Mucosa of descending colon (tissue), 3 donors: Measurements from ENCODE around the gene SLC17A9. TPM values are rescaled to one million over a fixed set of nuclear protein-coding genes. Genes with fewer than 3 reads are reported as not detected.
A peak's percentile ranks its signal among the peaks of the same experiment; 100 is the strongest.

Experiments used
- ATAC-seq: fragments of 200-7000 bp; cut with Tn5 transposase; one replicate; pipeline ENCODE4 v1.9.1; 2020; ENCODE audit warnings: mild to moderate bottlenecking, moderate library complexity
- DNase-seq, 3 donors: peaks; one replicate each; pipeline ENCODE4 v3.0.0-alpha.2; 2020
- H3K36me3 ChIP-seq: fragments of 200-600 bp; one replicate; pipeline ENCODE4 v1.8.0; 2021; ENCODE audit warnings: low read depth, mild to moderate bottlenecking
- H3K4me1 ChIP-seq: fragments of 200-600 bp; one replicate; pipeline ENCODE4 v1.8.0; 2021; ENCODE audit warnings: low read depth, mild to moderate bottlenecking
- H3K4me3 ChIP-seq: fragments of 200-600 bp; one replicate; pipeline ENCODE4 v1.8.0; 2021; ENCODE audit warnings: mild to moderate bottlenecking
- H3K9me3 ChIP-seq: fragments of 200-600 bp; one replicate; pipeline ENCODE4 v1.8.0; 2021; ENCODE audit warnings: mild to moderate bottlenecking
- intact Hi-C, 2 donors: fragments of 100-400 bp; cut with DNase I in 1 of 2; cut with micrococcal nuclease in 1 of 2; formaldehyde crosslinking; loops; one replicate each; pipeline versions ENCODE4 v1.11.0 to v1.11.1; 2022; cut with DNase I, micrococcal nuclease
- total RNA-seq, 3 donors: library from RNA; stranded (reverse); fragmentation: NEBNext Ultra II Directional in 2 of 3; extraction: Animal tissue kit (Norgen Biotek cat#: 25700) in 2 of 3; gene quantifications; one replicate each; pipeline versions ENCODE4 v1.2.1 to v1.2.4, GENCODE V29; 2021 to 2023
- TF ChIP-seq, protein P1 (sequence below): fragments of 200-600 bp; IDR thresholded peaks from one replicate; pipeline ENCODE4 v1.8.0; 2022; ENCODE audit warnings: antibody characterized with exemption, mild to moderate bottlenecking
- donor health status: DM: no; HTN: no; CAD: no; lungs with moderate emphysema.
- donor health status: DM: no; HTN: no; CAD: no.
- donor health status: DM: no; HTN: yes; CAD: no.

SLC17A9 gene
- total RNA-seq, 3 donors from 2014 or later, result 4.8 to 22.2 (median 6.4) TPM

DNA sequence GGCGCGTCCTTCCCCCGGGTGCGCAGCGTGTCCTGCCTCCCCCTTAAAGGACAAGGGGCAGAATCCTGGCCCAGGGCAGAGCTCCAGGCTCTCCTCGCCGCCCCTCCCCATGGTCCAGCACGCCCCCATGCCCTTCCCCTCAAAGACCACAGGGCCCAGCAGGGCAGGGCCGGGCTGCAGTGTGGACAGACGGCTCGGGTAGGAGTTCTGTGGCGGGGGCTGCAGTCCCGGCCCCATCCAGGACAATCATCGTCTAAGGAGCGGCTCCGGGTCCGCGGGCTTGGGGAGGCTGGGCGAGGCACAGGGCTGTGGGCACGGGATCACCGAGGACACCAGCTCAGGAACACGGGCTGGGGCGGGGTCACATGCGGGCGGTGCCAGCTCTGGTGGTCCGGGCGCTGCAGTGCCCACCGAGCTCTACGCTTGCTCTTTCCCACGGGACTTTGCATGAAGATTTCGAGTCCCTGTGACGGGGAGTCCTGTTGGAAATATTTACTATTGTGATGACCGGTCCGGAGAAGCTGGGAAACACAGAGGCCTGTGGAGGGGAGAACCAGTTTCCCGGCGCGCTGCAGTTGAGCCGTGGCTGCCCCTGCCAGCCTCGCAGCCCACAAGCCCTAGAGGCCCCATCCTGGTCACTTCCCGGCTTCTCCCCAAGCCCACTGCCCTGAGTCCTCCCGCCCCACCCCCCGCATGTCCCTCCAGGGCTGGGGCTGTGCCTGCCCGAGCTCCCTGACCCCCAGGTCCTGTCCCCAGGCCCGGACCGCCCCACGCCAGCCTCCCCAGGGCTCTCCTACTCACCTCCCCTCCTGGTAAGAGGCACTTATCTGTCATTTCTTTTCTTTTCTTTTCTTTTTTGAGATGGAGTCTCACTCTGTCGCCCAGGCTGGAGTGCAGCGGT, 20.6 kb downstream of the SLC17A9 start:
- Histone ChIP-seq H3K36me3 (no peaks in the 10 kb centered on the region), H3K4me3 (no peak overlapping the region), H3K4me1 (peaks cover 6% of the 10 kb centered on the region), H3K9me3 (no peaks in the 10 kb centered on the region)
- intact Hi-C loops, result loop anchor here in 1 of 2 donors (2.0 kb wide), 1 partner anchor 36 kb away; no protein-coding TSS in a partner anchor
- ATAC-seq, result no peak
- TF ChIP-seq, protein P1, sequence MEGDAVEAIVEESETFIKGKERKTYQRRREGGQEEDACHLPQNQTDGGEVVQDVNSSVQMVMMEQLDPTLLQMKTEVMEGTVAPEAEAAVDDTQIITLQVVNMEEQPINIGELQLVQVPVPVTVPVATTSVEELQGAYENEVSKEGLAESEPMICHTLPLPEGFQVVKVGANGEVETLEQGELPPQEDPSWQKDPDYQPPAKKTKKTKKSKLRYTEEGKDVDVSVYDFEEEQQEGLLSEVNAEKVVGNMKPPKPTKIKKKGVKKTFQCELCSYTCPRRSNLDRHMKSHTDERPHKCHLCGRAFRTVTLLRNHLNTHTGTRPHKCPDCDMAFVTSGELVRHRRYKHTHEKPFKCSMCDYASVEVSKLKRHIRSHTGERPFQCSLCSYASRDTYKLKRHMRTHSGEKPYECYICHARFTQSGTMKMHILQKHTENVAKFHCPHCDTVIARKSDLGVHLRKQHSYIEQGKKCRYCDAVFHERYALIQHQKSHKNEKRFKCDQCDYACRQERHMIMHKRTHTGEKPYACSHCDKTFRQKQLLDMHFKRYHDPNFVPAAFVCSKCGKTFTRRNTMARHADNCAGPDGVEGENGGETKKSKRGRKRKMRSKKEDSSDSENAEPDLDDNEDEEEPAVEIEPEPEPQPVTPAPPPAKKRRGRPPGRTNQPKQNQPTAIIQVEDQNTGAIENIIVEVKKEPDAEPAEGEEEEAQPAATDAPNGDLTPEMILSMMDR, result no peak
- DNase-seq, result no peak

DNA sequence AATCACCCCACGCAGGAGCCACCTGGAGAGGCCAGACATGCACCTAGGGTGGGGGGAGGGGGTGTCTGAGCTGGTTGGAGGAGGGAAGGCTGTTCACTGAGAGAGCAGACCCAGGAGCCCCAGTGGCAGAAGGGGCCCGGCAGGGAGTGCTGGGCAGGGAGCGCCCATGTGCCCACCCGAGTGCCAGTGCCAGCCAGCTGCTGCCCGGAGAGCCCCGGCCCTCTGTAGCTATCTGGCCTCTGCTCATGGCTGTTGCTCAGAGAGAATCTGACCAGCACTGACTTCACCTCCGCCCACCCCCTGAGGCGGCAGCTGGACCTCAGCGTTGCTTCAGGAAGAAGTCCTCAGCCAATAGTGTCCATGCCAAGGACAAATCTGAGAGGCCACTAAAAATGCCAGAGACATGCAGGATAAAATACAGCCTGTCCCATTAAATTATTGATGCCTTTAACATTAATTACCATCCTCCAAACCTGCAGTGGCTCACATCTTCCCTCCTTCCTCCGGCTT, 22.8 kb downstream of the SLC17A9 start:
- TF ChIP-seq, protein P1, result no peak
- intact Hi-C loops, result no loop called here
- ATAC-seq, result no peak
- Histone ChIP-seq H3K4me1 (peaks cover 6% of the 10 kb centered on the region), H3K9me3 (no peaks in the 10 kb centered on the region), H3K4me3 (no peak overlapping the region), H3K36me3 (no peaks in the 10 kb centered on the region)
- no peak for DNase-seq

DNA sequence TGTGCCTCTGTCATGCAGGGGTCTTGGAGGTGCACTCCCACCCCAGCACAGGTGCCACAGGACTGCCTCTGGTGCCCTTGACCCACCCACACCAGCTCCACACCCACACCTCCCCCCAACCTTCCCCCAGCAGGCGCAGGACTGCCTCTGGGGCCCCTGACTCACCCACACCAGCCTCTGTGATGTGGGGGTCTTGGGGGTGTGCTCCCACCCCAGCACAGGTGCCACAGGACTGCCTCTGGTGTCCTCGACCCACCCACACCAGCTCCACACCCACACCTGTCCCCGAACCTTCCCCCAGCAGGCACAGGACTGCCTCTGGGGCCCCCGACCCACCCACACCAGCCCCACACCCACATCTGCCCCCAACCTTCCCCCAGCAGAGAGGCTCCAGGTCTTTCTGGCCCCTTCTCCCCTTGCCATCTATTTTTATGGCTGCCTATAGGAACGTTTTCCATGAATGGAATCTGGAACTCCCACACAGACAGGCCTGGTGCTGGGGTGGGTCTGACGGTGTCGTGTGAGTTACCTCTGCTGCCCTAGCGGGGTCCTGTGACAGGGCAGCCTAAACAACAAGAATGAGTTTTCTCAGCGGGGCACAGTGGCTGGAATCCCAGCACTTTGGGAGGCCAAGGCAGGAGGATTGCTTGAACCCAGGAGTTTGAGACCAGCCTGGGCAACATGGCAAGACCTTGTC, 23.5 kb downstream of the SLC17A9 start:
- H3K36me3 ChIP-seq, result no peaks in the 10 kb centered on the region
- no peak overlapping the region for H3K4me3 ChIP-seq
- ATAC-seq (no peak), DNase-seq (no peak)
- H3K9me3 ChIP-seq, result no peaks in the 10 kb centered on the region
- H3K4me1 ChIP-seq, result peaks cover 6% of the 10 kb centered on the region
- intact Hi-C loops, result no loop called here
- TF ChIP-seq, protein P1, result no peak

DNA sequence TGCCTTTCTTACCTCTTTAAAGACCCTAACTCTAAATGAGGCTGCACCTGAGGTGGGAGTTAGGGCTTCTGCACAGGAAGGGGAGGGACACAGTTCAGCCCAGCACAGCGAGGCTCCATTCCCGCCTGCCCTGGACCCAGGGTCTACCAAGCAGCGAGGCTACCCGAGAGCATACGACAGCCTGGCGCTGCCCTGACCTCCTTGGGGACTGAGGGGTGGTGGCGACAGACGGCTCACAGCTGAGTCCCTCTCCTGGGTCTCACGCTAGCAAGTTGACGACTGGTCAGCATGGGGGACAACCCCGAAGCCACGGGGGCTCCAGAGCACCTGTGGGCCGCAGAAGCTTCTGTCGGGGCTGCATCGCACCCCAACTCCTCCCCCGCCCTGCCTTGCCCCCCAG, 24.4 kb downstream of the SLC17A9 start:
- Histone ChIP-seq H3K9me3 (no peaks in the 10 kb centered on the region), H3K4me1 (peaks cover 6% of the 10 kb centered on the region), H3K4me3 (no peak overlapping the region), H3K36me3 (no peaks in the 10 kb centered on the region)
- intact Hi-C loops, result no loop called here
- TF ChIP-seq, protein P1, result no peak
- ATAC-seq, result no peak
- DNase-seq, result no peak

DNA sequence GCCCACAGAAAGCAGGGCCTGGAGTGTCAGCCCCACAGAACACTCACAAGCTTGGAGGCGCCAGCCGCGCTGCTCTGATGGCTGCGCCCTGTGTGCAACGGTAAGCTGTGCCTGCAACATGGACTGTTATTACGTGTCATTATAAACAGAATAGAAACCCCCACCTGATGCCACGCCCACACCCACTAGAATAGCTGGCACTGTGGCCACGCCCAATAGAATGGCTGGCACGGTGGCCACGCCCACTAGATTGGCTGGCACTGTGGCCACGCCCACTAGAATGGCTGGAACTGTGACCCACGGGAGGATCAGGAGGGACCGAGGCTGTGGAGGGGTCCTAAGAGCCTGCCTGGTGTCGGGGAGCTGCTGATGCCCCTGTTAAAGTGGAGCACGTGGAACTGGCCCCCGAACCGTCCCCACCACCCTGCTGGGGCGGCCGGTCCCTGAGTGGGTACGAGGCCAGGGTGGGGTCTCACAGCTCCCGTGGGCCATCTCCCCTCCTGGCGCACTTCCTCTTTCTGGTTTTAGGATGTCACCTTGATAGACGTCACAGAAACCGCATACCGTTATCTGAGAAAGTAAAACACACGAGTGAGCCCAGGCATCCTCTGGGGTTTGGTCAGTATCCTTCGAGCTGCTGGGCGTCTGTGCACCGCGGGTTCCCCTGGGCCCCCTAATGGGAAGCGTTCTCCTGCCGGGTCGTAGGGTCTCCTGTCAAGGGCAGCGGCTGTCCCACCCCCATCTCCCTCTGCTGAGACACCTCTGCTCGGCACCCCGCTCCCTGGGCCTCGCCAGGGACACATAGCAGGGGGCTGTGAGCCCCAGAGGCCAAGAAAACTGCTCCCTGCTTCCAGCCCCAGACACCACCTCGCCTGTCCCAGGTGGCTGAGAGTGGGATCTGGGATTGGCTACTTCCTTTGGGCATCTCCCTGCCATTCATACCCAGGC, 25.4 kb downstream of the SLC17A9 start:
- H3K4me1 ChIP-seq, result no peaks in the 10 kb centered on the region
- TF ChIP-seq, protein P1, result no peak
- H3K4me3 ChIP-seq, result no peak overlapping the region
- no peaks in the 10 kb centered on the region for H3K36me3 ChIP-seq
- DNase-seq (peak; percentile 71 to 78 (median 77)), ATAC-seq (peak; percentile 79)
- H3K9me3 ChIP-seq, result no peaks in the 10 kb centered on the region
- intact Hi-C loops, result no loop called here
